ENCODE measurements around the gene TESK1. TPM values are rescaled to one million over a fixed set of nuclear protein-coding genes. Genes with fewer than 3 reads are reported as not detected.

Gene TESK1
- total RNA-seq, 4 donors from 2014 or later = 21.5 to 85.1 (median 50.7) TPM

GRCh38 chr9:35563791-35564197 is 41.3 kb upstream of the TESK1 start:
- no peak for TF ChIP-seq POLR2A (IDR thresholded peaks at IDR 0.05)
- no peak for TF ChIP-seq CTCF (IDR thresholded peaks at IDR 0.05)
- peaks cover 0 to 13% (median 0%) of the 10 kb centered on the region in 3 donors for H3K36me3 ChIP-seq
- H3K9me3 ChIP-seq = no peaks in the 10 kb centered on the region
- no peak for DNase-seq
- H3K4me3 ChIP-seq = peak overlapping the region in 1 of 4 donors; percentile 4
- no peaks in the 10 kb centered on the region for H3K27me3 ChIP-seq
- H3K4me1 ChIP-seq = peaks cover 0 to 17% (median 0%) of the 10 kb centered on the region in 4 donors
- H3K27ac ChIP-seq = peak overlapping the region in 2 of 4 donors; percentile 38 to 68

GRCh38 chr9:35564658-35565061 is 40.4 kb upstream of the TESK1 start:
- Histone ChIP-seq H3K27me3 (no peaks in the 10 kb centered on the region), H3K4me3 (no peak overlapping the region), H3K4me1 (peaks cover 0 to 17% (median 0%) of the 10 kb centered on the region in 4 donors), H3K27ac (peak overlapping the region in 1 of 4 donors; percentile 68), H3K9me3 (no peaks in the 10 kb centered on the region), H3K36me3 (peaks cover 0 to 7% (median 0%) of the 10 kb centered on the region in 3 donors)
- TF ChIP-seq POLR2A (IDR thresholded peaks at IDR 0.05) (no peak), CTCF (IDR thresholded peaks at IDR 0.05) (no peak)
- DNase-seq = no peak

- no peak for TF ChIP-seq POLR2A (IDR thresholded peaks at IDR 0.05)
- Histone ChIP-seq H3K4me1 (peaks cover 0 to 17% (median 2%) of the 10 kb centered on the region in 4 donors), H3K36me3 (no peaks in the 10 kb centered on the region), H3K27ac (no peak overlapping the region), H3K27me3 (no peaks in the 10 kb centered on the region), H3K4me3 (no peak overlapping the region), H3K9me3 (no peaks in the 10 kb centered on the region)
- no peak for DNase-seq
These were observed 38.6 kb upstream of the TESK1 start for GRCh38 chr9:35566417-35566816.

- H3K9me3 ChIP-seq = no peaks in the 10 kb centered on the region
- H3K27me3 ChIP-seq = no peaks in the 10 kb centered on the region
- TF ChIP-seq POLR2A (IDR thresholded peaks at IDR 0.05) (no peak), CTCF (IDR thresholded peaks at IDR 0.05) (no peak)
- no peak overlapping the region for H3K27ac ChIP-seq
- DNase-seq = no peak
- no peak overlapping the region for H3K4me3 ChIP-seq
- peaks cover 0 to 15% (median 2%) of the 10 kb centered on the region in 4 donors for H3K4me1 ChIP-seq
- no peaks in the 10 kb centered on the region for H3K36me3 ChIP-seq
These were observed 36.9 kb upstream of the TESK1 start for GRCh38 chr9:35568196-35568595.

- Histone ChIP-seq H3K4me1 (peaks cover 0 to 5% (median 2%) of the 10 kb centered on the region in 4 donors), H3K27me3 (no peaks in the 10 kb centered on the region), H3K36me3 (no peaks in the 10 kb centered on the region), H3K27ac (peak overlapping the region in 1 of 4 donors; percentile 53), H3K4me3 (no peak overlapping the region), H3K9me3 (no peaks in the 10 kb centered on the region)
- no peak for DNase-seq
- TF ChIP-seq POLR2A (IDR thresholded peaks at IDR 0.05) (no peak), CTCF (IDR thresholded peaks at IDR 0.05) (no peak)
These were observed 35.9 kb upstream of the TESK1 start for GRCh38 chr9:35569206-35569605.

GRCh38 chr9:35570709-35571504 is 34.2 kb upstream of the TESK1 start:
- TF ChIP-seq CTCF (IDR thresholded peaks at IDR 0.05) = no peak
- no peak for TF ChIP-seq POLR2A (IDR thresholded peaks at IDR 0.05)
- H3K36me3 ChIP-seq = no peaks in the 10 kb centered on the region
- no peaks in the 10 kb centered on the region for H3K9me3 ChIP-seq
- peak in 1 of 3 donors; percentile 51 for DNase-seq
- peaks cover 0 to 4% (median 0%) of the 10 kb centered on the region in 4 donors for H3K4me1 ChIP-seq
- H3K4me3 ChIP-seq = no peak overlapping the region
- no peaks in the 10 kb centered on the region for H3K27me3 ChIP-seq
- H3K27ac ChIP-seq = peak overlapping the region in 1 of 4 donors; percentile 53

Measured in Peyer's patch (tissue), 4 donors.